ENCODE data around the gene FBH1. TPM values are rescaled to one million over a fixed set of nuclear protein-coding genes. Genes with fewer than 3 reads are reported as not detected.
"Not testable (repeated sequence)": the region's sequence is repeated elsewhere in the genome, so short reads cannot be mapped to it uniquely, and the experiment has no call there.

FBH1 gene
- total RNA-seq, 2 experiments from 2014 or later, result 33.9 to 34.2 TPM

DNA sequence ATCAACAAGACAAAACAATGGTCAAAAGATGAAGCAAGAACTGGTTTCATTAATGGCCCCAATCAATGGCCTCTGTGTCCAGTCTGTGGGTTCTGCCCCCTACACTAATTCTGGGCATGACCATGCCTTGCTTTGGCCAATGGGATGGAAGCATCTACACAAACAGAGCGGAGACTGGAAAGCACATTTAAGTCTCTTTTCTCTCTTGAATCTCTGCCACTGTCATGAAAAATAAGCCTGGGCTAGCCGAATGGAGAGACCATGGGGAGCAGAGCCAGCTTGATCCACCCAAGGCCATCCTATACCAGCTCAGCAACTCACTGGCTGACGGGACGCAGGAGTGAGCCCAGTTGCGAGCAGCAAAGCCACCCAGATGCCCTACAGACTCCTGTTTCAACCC is 31.2 kb upstream of the FBH1 start:
- CTCF ChIA-PET, result interaction anchor here (0.8 to 1.2 kb wide), 2 partner anchors 96 to 236 kb away, joined by 3 read pairs; no protein-coding TSS in a partner anchor
- intact Hi-C loops (cut with DNase I, micrococcal nuclease), result no loop called here
- no peak overlapping the region for H3K27ac Mint-ChIP-seq

GRCh38 chr10:5860066-5860465 is 30.0 kb upstream of the FBH1 start:
- ATAC-seq (ENCODE audit: poor library complexity), result no peak
- Mint-ChIP-seq H3K4me1 (ENCODE audit: low read depth) (no peaks in the 10 kb centered on the region), H3K27me3 (no peaks in the 10 kb centered on the region), H3K9me3 (no peaks in the 10 kb centered on the region), H3K4me3 (no peak overlapping the region), H3K27ac (no peak overlapping the region), H3K36me3 (ENCODE audit: low read depth) (no peaks in the 10 kb centered on the region)
- ChIA-PET CTCF (interaction anchor here (0.6 kb wide), 1 partner anchor 1308 kb away, joined by 3 read pairs; no protein-coding TSS in a partner anchor), POLR2A (no interaction called here)
- H3K4me3 ChIP-seq (ENCODE audit: low read length), result no peak overlapping the region
- H3K36me3 ChIP-seq (ENCODE audit: insufficient read depth, low read length), result peaks cover 3% of the 10 kb centered on the region
- TF ChIP-seq, protein P1, sequence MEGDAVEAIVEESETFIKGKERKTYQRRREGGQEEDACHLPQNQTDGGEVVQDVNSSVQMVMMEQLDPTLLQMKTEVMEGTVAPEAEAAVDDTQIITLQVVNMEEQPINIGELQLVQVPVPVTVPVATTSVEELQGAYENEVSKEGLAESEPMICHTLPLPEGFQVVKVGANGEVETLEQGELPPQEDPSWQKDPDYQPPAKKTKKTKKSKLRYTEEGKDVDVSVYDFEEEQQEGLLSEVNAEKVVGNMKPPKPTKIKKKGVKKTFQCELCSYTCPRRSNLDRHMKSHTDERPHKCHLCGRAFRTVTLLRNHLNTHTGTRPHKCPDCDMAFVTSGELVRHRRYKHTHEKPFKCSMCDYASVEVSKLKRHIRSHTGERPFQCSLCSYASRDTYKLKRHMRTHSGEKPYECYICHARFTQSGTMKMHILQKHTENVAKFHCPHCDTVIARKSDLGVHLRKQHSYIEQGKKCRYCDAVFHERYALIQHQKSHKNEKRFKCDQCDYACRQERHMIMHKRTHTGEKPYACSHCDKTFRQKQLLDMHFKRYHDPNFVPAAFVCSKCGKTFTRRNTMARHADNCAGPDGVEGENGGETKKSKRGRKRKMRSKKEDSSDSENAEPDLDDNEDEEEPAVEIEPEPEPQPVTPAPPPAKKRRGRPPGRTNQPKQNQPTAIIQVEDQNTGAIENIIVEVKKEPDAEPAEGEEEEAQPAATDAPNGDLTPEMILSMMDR (IDR thresholded peaks at IDR 0.05), result no peak
- no peaks in the 10 kb centered on the region for H3K4me1 ChIP-seq (ENCODE audit: insufficient read depth, low read length)
- intact Hi-C loops (cut with DNase I, micrococcal nuclease), result no loop called here
- no peaks in the 10 kb centered on the region for H3K9me3 ChIP-seq (ENCODE audit: control insufficient read depth in 1 of 2, insufficient read depth in 1 of 2, low read length in 2 of 2)
- no peak for DNase-seq
- H3K27ac ChIP-seq (ENCODE audit: low read depth in 1 of 2, low read length in 2 of 2), result no peak overlapping the region
- H3K27me3 ChIP-seq (ENCODE audit: control insufficient read depth in 1 of 2, insufficient read depth in 2 of 2, low read length in 2 of 2), result no peaks in the 10 kb centered on the region

More for the DNA sequence above, 31.2 kb upstream of the FBH1 start:
- TF ChIP-seq, protein P1 (IDR thresholded peaks at IDR 0.05), result no peak
- Histone ChIP-seq H3K27me3 (ENCODE audit: control insufficient read depth in 1 of 2, insufficient read depth in 2 of 2, low read length in 2 of 2) (no peaks in the 10 kb centered on the region), H3K9me3 (ENCODE audit: control insufficient read depth in 1 of 2, insufficient read depth in 1 of 2, low read length in 2 of 2) (no peaks in the 10 kb centered on the region), H3K4me1 (ENCODE audit: insufficient read depth, low read length) (no peaks in the 10 kb centered on the region), H3K36me3 (ENCODE audit: insufficient read depth, low read length) (peaks cover 3% of the 10 kb centered on the region), H3K4me3 (ENCODE audit: low read length) (no peak overlapping the region), H3K27ac (ENCODE audit: low read depth in 1 of 2, low read length in 2 of 2) (no peak overlapping the region)
- Mint-ChIP-seq H3K9me3 (no peaks in the 10 kb centered on the region), H3K4me3 (no peak overlapping the region), H3K4me1 (ENCODE audit: low read depth) (no peaks in the 10 kb centered on the region), H3K36me3 (ENCODE audit: low read depth) (no peaks in the 10 kb centered on the region), H3K27me3 (no peaks in the 10 kb centered on the region)
- POLR2A ChIA-PET, result interaction anchor here (0.8 kb wide), 1 partner anchor 31 kb away, joined by 3 read pairs; the partner anchor contains the start of genes ANKRD16 and FBH1
- no peak for DNase-seq
- ATAC-seq (ENCODE audit: poor library complexity), result no peak

- Histone ChIP-seq H3K27ac (ENCODE audit: low read depth in 1 of 2, low read length in 2 of 2) (no peak overlapping the region), H3K9me3 (ENCODE audit: control insufficient read depth in 1 of 2, insufficient read depth in 1 of 2, low read length in 2 of 2) (no peaks in the 10 kb centered on the region), H3K4me3 (ENCODE audit: low read length) (no peak overlapping the region), H3K4me1 (ENCODE audit: insufficient read depth, low read length) (no peaks in the 10 kb centered on the region), H3K27me3 (ENCODE audit: control insufficient read depth in 1 of 2, insufficient read depth in 2 of 2, low read length in 2 of 2) (no peaks in the 10 kb centered on the region), H3K36me3 (ENCODE audit: insufficient read depth, low read length) (peaks cover 3% of the 10 kb centered on the region)
- Mint-ChIP-seq H3K4me1 (ENCODE audit: low read depth) (no peaks in the 10 kb centered on the region), H3K27ac (no peak overlapping the region), H3K9me3 (no peaks in the 10 kb centered on the region), H3K36me3 (ENCODE audit: low read depth) (no peaks in the 10 kb centered on the region), H3K4me3 (no peak overlapping the region), H3K27me3 (no peaks in the 10 kb centered on the region)
- ATAC-seq (ENCODE audit: poor library complexity) (no peak), DNase-seq (no peak)
- ChIA-PET CTCF (no interaction called here), POLR2A (no interaction called here)
- TF ChIP-seq, protein P1 (IDR thresholded peaks at IDR 0.05), result no peak
- intact Hi-C loops (cut with DNase I, micrococcal nuclease), result no loop called here
Measured at GRCh38 chr10:5862360-5862961, 27.6 kb upstream of the FBH1 start.

DNA sequence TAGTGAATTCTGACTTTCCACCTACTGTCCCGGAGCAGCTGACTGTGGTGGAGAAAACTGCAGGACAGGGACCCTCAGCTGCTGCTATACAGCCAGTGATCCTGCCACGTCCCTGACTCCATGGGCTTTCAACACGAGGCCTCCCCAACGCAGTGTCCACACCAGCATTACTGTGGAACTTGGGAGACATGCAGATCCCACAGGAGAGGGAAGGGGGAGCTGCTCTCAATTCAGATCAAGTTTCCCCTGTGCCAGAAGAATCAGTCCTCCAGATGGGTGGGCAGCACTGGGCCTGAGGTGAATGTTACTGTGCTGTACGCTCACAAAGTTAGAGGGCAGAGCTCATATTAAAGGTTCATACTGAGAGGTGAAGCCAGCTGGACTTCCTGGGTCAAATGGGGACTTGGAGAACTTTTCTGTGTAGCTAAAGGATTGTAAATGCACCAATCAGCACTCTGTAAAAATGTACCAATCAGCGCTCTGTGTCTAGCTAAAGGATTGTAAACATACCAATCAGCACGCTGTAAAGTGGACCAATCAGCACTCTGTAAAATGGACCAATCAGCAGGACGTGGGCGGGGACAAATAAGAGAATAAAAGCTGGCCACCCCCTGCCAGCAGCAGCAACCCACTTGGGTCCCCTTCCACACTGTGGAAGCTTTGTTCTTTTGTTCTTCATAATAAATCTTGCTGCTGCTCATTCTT is 26.9 kb upstream of the FBH1 start:
- H3K4me1 ChIP-seq (ENCODE audit: insufficient read depth, low read length); H3K9me3 Mint-ChIP-seq; H3K27me3 Mint-ChIP-seq; CTCF ChIA-PET; H3K27ac Mint-ChIP-seq; H3K36me3 ChIP-seq (ENCODE audit: insufficient read depth, low read length); DNase-seq; ATAC-seq (ENCODE audit: poor library complexity); H3K27me3 ChIP-seq (ENCODE audit: control insufficient read depth in 1 of 2, insufficient read depth in 2 of 2, low read length in 2 of 2); H3K4me3 ChIP-seq (ENCODE audit: low read length); intact Hi-C loops (cut with DNase I, micrococcal nuclease); H3K9me3 ChIP-seq (ENCODE audit: control insufficient read depth in 1 of 2, insufficient read depth in 1 of 2, low read length in 2 of 2); H3K36me3 Mint-ChIP-seq (ENCODE audit: low read depth); H3K27ac ChIP-seq (ENCODE audit: low read depth in 1 of 2, low read length in 2 of 2); POLR2A ChIA-PET; H3K4me3 Mint-ChIP-seq; H3K4me1 Mint-ChIP-seq (ENCODE audit: low read depth): not testable (repeated sequence)

DNA sequence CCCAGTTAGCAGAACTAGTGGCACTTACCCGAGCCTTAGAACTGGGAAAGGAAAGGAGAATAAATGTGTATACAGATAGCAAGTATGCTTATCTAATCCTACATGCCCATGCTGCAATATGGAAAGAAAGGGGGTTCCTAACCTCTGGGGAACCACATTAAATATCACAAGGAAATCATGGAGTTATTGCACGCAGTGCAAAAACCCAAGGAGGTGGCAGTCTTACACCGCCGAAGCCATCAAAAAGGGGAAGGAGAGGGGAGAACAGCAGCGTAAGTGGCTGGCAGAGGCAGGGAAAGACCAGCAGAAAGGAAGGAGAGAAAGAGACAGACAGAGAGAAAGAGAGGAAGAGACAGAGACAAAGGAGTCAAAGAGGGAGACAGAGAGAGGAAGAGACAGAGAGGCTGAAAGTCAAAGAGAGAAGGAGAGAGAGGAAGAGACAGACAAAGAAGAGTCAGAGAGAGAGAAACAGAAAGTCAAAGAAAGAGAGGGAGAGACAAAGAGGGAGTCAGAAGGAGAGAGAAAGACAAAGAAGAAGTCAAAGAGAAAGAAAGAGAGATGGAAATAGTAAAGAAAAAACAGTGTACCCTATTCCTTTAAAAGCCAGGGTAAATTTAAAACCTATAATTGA is 23.5 kb upstream of the FBH1 start:
- H3K36me3 ChIP-seq (ENCODE audit: insufficient read depth, low read length); DNase-seq; intact Hi-C loops (cut with DNase I, micrococcal nuclease); H3K27me3 Mint-ChIP-seq; H3K4me1 Mint-ChIP-seq (ENCODE audit: low read depth); H3K27me3 ChIP-seq (ENCODE audit: control insufficient read depth in 1 of 2, insufficient read depth in 2 of 2, low read length in 2 of 2); H3K4me3 ChIP-seq (ENCODE audit: low read length); H3K4me1 ChIP-seq (ENCODE audit: insufficient read depth, low read length); CTCF ChIA-PET; POLR2A ChIA-PET; H3K36me3 Mint-ChIP-seq (ENCODE audit: low read depth); H3K27ac ChIP-seq (ENCODE audit: low read depth in 1 of 2, low read length in 2 of 2); ATAC-seq (ENCODE audit: poor library complexity); H3K27ac Mint-ChIP-seq; H3K9me3 Mint-ChIP-seq; H3K4me3 Mint-ChIP-seq; H3K9me3 ChIP-seq (ENCODE audit: control insufficient read depth in 1 of 2, insufficient read depth in 1 of 2, low read length in 2 of 2): not testable (repeated sequence)
